HEK293T (cell line): Measurements from ENCODE around the gene AQP10.

Experiments used
- ARNT ChIP-seq: fragments of 450-650 bp; IDR thresholded peaks from 2 replicates; pipeline ENCODE4 v1.6.1; 2017; ENCODE audit warnings: mild to moderate bottlenecking
- BHLHE40 ChIP-seq: fragments of 450-650 bp; IDR thresholded peaks from 2 replicates; pipeline ENCODE4 v1.6.1; 2016; ENCODE audit warnings: mild to moderate bottlenecking, moderate library complexity, borderline replicate concordance
- CTBP1 ChIP-seq: fragments of 450-650 bp; IDR thresholded peaks from 2 replicates; pipeline ENCODE4 v1.6.1; 2016; ENCODE audit warnings: borderline replicate concordance
- ELF4 ChIP-seq: fragments of 450-650 bp; IDR thresholded peaks from 2 replicates; pipeline ENCODE4 v1.6.1; 2017; ENCODE audit warnings: antibody characterized with exemption
- FOXK2 ChIP-seq: fragments of 450-650 bp; IDR thresholded peaks from 2 replicates; pipeline ENCODE4 v1.6.1; 2016; ENCODE audit warnings: mild to moderate bottlenecking
- FOXM1 ChIP-seq: fragments of 450-650 bp; IDR thresholded peaks from 2 replicates; pipeline ENCODE4 v1.6.1; 2017; ENCODE audit warnings: mild to moderate bottlenecking, borderline replicate concordance
- HDGF ChIP-seq: fragments of 450-650 bp; IDR thresholded peaks from 2 replicates; pipeline ENCODE4 v1.6.1; 2017; ENCODE audit warnings: antibody characterized with exemption, borderline replicate concordance
- L3MBTL2 ChIP-seq: fragments of 450-650 bp; conservative IDR thresholded peaks from 2 replicates; pipeline ENCODE4 v1.6.1; 2016; ENCODE audit warnings: mild to moderate bottlenecking
- LEF1 ChIP-seq: fragments of 450-650 bp; IDR thresholded peaks from 2 replicates; pipeline ENCODE4 v1.6.1; 2017; ENCODE audit warnings: mild to moderate bottlenecking, borderline replicate concordance
- SP1 ChIP-seq: fragments of 450-650 bp; IDR thresholded peaks from 2 replicates; pipeline ENCODE4 v1.6.1; 2017
- SUZ12 ChIP-seq: fragments of 450-650 bp; IDR thresholded peaks from 2 replicates; pipeline ENCODE4 v1.6.1; 2016; ENCODE audit warnings: mild to moderate bottlenecking
- TARDBP ChIP-seq: fragments of 450-650 bp; IDR thresholded peaks from 2 replicates; pipeline ENCODE4 v1.6.1; 2016
- ZNF384 ChIP-seq: fragments of 450-650 bp; IDR thresholded peaks from 2 replicates; pipeline ENCODE4 v1.6.1; 2016
- TF ChIP-seq, protein P1 (sequence below): fragments of 450-650 bp; IDR thresholded peaks from 2 replicates; pipeline ENCODE4 v1.6.1; 2016

DNA sequence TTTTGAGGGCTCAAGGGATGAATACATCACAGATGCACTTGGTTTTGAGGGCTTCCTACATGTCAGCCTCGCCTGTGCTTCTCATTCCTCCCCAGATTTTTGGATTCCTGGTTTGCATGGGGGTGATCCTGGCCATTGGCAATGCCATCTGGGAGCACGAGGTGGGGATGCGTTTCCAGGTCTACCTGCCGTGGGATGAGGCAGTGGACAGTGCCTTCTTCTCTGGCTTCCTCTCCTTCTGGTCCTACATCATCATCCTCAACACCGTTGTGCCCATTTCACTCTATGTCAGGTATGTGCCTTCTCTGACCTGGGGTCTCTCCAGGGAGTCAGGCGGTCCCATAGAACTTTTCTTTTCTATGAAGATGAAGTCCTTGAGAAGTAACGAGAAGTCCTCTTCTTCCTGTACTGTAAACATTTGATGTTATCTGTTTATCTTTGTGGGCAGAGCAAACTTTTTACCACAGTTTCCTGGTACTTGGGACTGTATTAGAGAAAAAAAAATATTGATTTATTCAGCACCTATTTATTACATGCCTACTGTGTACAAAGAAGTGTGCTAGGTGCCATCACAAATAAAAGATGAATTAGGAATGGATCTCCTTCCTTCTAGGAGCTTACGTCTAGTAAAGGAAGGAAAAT is 16.5 kb downstream of the AQP10 start:
- TF ChIP-seq LEF1 (no peak), SP1 (no peak), BHLHE40 (no peak), HDGF (no peak), L3MBTL2 (no peak), FOXM1 (no peak), TARDBP (no peak), SUZ12 (no peak), ELF4 (no peak), ZNF384 (no peak), CTBP1 (no peak), FOXK2 (no peak), ARNT (no peak)
- TF ChIP-seq, protein P1, sequence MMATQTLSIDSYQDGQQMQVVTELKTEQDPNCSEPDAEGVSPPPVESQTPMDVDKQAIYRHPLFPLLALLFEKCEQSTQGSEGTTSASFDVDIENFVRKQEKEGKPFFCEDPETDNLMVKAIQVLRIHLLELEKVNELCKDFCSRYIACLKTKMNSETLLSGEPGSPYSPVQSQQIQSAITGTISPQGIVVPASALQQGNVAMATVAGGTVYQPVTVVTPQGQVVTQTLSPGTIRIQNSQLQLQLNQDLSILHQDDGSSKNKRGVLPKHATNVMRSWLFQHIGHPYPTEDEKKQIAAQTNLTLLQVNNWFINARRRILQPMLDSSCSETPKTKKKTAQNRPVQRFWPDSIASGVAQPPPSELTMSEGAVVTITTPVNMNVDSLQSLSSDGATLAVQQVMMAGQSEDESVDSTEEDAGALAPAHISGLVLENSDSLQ, result no peak
